HG03469 (cell line): ENCODE results near the gene PAFAH1B2.
A peak's percentile ranks its signal among the peaks of the same experiment; 100 is the strongest.
"Not testable (repeated sequence)": the region's sequence is repeated elsewhere in the genome, so short reads cannot be mapped to it uniquely, and the experiment has no call there.

Experiments used
- ATAC-seq: cut with Tn5 transposase; IDR thresholded peaks from one replicate; pipeline ENCODE4 v1.9.1; 2021; ENCODE audit warnings: mild to moderate bottlenecking, moderate library complexity, moderate number of reproducible peaks; ENCODE audit not compliant: unreplicated experiment

Gene PAFAH1B2

DNA sequence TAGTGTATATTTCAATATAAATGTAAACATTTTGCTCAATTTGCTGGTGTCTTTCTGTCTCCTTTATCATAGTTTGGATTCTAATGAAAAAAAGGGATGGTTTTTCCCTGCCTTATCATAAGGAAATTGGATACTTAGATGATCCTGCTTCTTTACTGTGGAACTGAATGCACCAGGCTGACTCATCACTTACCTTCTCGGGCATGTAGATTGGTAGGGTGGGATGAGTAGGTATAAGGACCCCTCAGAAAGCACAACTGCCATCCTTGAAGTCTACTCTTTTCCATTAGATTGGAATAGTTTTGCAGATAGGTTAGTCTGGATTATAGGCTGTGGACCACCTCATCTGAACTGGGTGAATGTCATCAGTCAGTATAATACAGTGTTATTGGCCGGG, 26.9 kb downstream of the PAFAH1B2 start:
- no peak for ATAC-seq

- ATAC-seq = no peak
Measured at GRCh38 chr11:117171404-117172061, 27.4 kb downstream of the PAFAH1B2 start.

GRCh38 chr11:117172724-117173421, 28.8 kb downstream of the PAFAH1B2 start:
- no peak for ATAC-seq

DNA sequence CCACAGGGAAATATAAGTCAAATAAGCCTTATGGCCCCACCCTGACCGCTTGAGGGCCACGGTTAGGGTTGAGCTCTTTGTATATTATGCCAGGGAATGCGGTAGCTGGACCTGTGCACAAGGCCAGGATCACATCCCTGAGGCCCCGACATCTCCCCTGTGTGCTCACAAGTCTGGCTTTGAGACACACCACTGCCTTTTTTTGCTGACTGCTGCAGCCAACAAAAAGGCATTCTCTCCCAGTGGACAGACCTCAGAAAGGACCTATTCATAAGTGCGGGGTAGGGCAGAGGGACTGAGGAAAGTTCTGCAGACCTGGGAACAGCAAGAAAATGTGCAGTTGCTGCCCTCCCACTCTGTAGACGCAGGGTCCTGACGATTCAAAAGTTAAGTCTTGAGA, 31.0 kb downstream of the PAFAH1B2 start:
- ATAC-seq = no peak

GRCh38 chr11:117175781-117176180, 31.7 kb downstream of the PAFAH1B2 start:
- ATAC-seq = no peak

- ATAC-seq = no peak
Measured at GRCh38 chr11:117176186-117176585, 32.1 kb downstream of the PAFAH1B2 start.

DNA sequence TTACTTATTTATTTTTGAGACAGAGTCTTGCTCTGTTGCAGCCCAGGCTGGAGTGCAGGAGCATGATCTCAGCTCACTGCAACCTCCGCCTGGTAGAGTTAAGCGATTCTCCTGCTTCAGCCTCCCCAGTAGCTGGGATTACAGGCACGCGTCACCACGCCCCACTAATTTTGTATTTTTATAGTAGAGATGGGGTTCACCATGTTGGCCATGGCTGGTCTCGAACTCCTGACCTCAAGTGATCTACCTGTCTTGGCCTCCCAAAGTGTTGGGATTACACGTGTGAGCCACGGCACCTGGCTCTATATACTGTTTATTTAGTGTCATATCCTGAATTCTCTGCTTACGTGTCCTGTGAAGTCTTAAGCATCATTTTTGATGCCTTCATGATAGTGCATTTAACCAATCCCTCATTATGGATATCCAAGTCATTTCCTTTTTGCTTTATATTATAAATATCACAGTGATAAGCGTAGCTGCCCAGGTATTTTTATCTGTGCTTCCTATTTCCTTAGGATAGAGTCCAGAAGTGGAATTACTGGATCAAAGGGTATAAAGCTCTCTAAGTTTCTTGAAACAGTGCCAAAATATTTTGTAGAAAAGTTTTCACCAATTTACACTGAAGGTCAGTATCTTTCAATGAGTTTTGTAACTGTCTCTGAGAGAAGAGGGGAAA, 33.6 kb downstream of the PAFAH1B2 start:
- ATAC-seq = no peak

DNA sequence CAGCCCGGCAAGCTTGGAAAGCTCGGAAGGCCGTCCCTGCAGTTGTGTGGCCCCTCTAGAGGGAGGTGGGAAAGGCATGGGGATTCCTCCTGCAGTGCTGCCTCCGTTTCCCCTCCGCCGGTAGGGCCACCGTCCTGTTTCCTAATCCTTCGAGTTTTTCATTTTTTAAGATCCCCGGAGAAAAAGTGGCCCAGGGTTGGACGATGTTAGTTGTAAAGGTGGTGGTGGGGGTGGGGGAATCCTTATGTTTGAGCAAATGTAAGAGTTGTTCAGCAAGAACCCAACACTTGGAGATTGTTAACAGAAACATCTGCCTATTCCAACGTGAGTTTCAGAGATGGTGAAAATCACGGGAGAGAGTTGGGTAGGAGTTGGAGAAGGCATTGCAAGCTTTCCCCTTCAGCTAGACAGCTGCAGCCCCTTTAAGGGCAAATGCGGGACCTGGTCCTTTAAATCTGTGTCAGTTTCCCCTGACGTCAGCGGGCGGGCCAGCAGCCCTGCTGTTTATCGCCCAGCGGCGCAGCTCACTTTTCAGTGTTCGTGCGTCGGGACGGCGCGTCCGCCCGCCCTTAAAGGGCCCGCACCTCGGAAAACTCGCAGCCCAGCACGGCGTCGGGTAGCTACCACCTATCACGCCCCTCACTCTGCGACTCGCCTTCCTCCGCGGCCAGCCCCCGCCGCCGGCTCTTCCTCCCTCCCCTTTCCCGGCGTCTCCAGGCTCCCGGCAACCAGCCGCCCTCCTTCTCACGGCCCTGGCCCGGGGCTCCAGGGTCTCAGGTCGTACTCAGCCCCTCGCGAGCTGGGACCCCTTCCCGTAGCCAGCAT, 34.3 kb downstream of the PAFAH1B2 start, which contains the start of gene SIDT2:
Gene SIDT2, plus strand, starts transcription at position 534 of the 825 bp plus-strand sequence. CDS start 521 bp downstream, outside the sequence.
- ATAC-seq = peak; percentile 81

DNA sequence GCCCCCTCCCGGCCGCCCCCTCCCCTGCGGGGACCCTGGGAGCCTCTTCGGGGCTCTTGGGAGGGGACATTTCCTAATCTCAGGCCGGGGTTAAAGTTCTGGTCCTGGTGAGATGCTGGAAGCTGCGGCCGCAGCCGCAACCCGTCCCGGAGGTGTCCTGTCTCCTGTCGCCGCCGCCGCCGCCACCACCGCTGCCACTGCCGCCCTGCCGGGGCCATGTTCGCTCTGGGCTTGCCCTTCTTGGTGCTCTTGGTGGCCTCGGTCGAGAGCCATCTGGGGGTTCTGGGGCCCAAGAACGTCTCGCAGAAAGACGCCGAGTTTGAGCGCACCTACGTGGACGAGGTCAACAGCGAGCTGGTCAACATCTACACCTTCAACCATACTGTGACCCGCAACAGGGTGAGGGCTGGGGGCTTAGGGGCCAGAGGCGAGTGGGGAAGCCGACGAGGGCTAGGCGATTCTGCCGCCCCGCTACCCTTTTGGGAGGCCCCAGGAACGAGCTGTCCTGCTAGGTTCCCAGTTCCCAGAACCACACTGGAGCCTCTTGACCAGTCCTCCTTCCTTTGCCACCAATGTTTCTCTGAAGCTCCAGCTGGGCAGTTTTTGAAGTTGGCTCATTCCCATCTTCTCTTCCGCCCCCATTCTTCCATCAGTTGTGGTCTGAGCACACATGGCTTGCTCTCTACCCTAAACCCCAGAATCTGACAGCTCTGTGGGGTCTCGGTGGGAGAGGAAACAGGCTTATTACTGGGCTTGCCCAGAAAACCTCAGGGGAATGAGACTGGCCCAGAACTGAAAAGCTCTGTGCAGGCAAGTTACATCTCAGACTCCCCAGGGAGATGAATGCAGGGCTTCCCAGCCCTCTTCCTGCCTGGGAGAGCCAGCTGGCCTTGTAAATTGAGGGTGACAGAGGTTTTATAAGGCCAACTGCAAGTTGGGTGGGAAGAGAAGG, 35.2 kb downstream of the PAFAH1B2 start:
- no peak for ATAC-seq

- no peak for ATAC-seq
Measured at GRCh38 chr11:117180020-117180419, 35.9 kb downstream of the PAFAH1B2 start.

DNA sequence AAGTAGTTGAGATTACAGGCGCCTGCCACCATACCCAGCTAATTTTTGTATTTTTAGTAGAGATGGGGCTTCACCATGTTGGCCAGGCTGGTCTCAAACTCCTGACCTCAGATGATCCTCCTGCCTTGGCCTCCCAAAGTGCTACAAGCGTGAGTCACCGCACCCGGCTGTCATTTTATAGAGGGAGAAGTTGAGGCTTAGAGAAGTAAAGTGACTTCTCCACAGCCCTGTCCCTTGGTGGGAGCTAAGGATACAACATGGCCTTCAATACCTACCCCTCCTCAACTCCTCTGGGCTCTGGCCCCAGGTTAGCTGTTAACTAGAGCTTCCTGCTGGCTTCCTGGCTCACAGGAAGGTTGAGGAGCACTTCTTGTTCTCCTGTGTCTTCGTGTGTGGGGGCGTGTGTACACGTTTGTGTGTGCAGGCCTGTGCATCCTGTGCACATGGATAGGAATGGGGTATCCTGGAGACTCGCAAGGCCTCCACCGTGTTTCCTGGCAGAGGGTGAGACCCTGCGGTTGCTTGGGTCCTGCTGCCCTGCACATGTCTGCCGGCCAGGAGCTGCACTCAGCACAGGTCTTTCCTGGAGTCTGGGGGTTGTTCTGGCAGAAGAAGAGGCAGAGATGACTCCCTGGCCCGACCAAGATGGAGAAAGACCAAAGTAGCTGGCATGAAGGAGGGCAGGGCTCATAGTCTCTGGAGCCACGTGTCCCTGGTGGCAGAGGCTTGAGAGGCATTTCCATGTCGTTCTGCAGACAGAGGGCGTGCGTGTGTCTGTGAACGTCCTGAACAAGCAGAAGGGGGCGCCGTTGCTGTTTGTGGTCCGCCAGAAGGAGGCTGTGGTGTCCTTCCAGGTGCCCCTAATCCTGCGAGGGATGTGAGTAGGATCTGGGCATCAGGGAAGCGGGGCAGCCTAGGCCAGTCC, 36.8 kb downstream of the PAFAH1B2 start:
- ATAC-seq = no peak

DNA sequence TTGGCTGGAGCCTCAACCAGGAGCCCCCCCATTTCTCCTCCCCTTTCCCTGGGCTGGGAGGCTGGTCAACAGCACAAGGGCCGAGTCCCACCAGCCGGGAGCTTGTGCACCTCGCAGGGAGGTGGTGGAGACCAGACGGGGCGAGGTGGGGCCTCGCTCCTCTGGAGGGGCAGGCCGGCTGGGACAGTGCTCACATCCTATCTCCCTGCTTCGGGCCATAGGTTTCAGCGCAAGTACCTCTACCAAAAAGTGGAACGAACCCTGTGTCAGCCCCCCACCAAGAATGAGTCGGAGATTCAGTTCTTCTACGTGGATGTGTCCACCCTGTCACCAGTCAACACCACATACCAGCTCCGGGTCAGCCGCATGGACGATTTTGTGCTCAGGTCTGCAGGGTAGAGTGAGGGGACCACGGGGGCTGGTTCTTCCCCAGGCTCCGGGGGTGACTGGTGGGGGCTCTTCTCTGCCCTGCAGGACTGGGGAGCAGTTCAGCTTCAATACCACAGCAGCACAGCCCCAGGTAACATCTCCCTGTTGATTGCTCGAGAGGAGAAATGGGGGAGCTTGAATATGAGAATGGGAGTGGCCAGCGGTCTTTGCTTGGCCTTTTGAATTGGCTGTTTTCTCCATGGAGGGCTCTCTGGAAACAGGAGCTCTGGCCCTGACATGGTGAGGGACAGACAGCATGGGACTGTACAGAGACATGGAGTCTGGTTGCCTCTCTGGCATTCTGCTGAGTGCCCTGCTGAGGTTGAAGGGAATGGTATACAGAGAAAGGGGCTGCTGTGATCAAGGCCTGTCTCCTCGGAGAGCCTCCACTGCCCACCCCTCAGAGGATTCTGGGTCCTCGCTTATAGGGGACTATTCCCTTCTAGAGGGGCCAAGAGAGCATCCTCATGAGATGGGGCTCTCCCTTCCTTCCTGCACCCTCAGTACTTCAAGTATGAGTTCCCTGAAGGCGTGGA, 37.8 kb downstream of the PAFAH1B2 start:
- no peak for ATAC-seq

- ATAC-seq = no peak
Measured at GRCh38 chr11:117182551-117182935, 38.5 kb downstream of the PAFAH1B2 start.

GRCh38 chr11:117183178-117183577, 39.1 kb downstream of the PAFAH1B2 start:
- not testable (repeated sequence) for ATAC-seq

DNA sequence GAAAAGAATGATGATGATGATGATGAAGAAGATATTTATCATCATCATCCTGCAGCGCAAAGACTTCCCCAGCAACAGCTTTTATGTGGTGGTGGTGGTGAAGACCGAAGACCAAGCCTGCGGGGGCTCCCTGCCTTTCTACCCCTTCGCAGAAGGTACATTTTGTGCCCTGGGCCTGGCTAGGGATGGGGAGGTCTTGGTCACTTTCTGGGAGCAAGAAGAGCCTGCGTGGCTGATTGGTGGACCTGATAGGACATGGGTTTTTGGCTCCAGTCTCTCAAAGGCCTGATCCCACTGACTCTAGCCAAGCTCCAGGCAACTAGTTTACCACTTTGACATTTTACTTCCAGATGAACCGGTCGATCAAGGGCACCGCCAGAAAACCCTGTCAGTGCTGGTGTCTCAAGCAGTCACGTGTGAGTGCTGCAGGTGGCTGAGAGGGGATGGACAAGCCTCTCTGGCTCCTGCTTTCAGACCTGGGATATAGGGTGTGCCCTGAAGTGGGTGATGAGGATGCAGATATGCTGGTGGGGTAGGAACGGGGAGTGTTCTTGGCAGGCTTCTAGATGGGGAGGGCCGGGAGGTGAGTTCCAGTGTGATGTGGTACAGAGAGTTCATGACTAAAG, 39.8 kb downstream of the PAFAH1B2 start:
- no peak for ATAC-seq

DNA sequence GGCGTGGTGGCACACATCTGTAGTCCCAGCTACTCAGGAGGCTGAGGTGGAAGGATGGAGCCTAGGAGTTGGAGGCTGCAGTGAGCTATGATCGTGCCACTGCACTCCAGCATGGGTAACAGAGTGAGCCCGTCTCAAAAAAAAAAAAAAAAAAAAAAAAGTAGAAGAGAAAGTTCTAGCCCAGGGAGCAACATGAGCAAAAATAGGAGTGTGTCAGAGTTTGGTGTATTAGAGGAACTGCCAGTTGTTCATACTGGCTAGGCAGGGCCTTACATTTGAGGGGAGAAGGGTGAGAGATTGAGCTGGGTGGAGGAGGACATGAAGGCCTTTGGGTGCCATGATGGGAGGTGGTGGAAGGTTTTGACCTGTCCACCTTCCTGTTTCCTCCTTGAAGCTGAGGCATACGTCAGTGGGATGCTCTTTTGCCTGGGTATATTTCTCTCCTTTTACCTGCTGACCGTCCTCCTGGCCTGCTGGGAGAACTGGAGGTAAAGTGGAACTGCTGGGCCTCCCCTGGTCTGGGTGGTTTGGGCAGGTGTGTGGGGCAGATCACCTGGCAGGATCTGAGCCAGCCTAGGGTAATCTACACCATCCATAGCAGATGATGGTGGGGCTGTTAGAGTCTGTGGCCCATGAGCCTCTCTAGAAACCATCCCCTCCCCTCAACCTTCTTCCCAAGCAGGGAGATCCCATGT, 41.8 kb downstream of the PAFAH1B2 start:
- ATAC-seq = no peak

DNA sequence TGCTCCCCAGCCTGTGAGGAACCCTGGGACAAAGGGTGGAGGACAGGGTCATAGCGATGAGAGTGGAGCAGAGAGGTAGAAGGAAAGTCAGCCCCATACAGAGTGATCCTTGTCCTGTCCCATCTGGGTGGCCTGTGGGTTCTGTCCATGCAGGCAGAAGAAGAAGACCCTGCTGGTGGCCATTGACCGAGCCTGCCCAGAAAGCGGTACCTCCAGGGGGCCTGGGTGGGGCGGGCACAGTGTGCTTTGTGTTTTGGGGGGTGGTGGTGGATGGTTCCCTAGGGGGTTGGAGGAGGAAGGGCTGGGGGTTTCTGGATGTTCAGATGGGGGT, 42.3 kb downstream of the PAFAH1B2 start:
- no peak for ATAC-seq
